Neural cell (in vitro differentiated cells): ENCODE results near the gene ABCG2. TPM values are rescaled to one million over a fixed set of nuclear protein-coding genes. Genes with fewer than 3 reads are reported as not detected.

Source experiments
- H2AFZ ChIP-seq: fragments of 200-600, 300-800 bp; sonication (generic), shearing (Covaris generic); 2 replicates; pipeline ENCODE4 v1.6.0; 2014; ENCODE audit warnings: low read depth, mild to moderate bottlenecking, antibody characterized with exemption, low read length, moderate library complexity
- H3F3A ChIP-seq: fragments of 200-600 bp; shearing (Covaris generic); 2 replicates; pipeline ENCODE4 v1.6.1; 2016; ENCODE audit warnings: mild to moderate bottlenecking, moderate library complexity, mixed read lengths, antibody characterized with exemption, low read length; ENCODE audit not compliant: insufficient read depth, poor library complexity, severe bottlenecking
- H3K27ac ChIP-seq: fragments of 200-600, 300-800 bp; sonication (generic), shearing (Covaris generic); 2 replicates; pipeline ENCODE4 v1.5.1; 2014; ENCODE audit warnings: mild to moderate bottlenecking, low read length, moderate library complexity
- H3K27me3 ChIP-seq: fragments of 300-800, 200-600 bp; sonication (generic), shearing (Covaris generic); 2 replicates; pipeline ENCODE4 v1.6.0; 2014; ENCODE audit warnings: mild to moderate bottlenecking, low read depth, low read length, moderate library complexity; ENCODE audit not compliant: insufficient read depth
- H3K36me3 ChIP-seq: fragments of 300-800, 200-600 bp; sonication (generic), shearing (Covaris generic); 2 replicates; pipeline ENCODE4 v1.5.1; 2014; ENCODE audit warnings: mild to moderate bottlenecking, antibody characterized with exemption, low read length, moderate library complexity; ENCODE audit not compliant: insufficient read depth
- H3K4me2 ChIP-seq: fragments of 300-800, 200-600 bp; sonication (generic), shearing (Covaris generic); 2 replicates; pipeline ENCODE4 v1.6.0; 2014; ENCODE audit warnings: mild to moderate bottlenecking, low read length
- H3K4me3 ChIP-seq: fragments of 300-800, 200-600 bp; sonication (generic), shearing (Covaris generic); 2 replicates; pipeline ENCODE4 v1.5.1; 2014; ENCODE audit warnings: mild to moderate bottlenecking, low read length, moderate library complexity
- H3K79me2 ChIP-seq: fragments of 200-600 bp; shearing (Covaris generic); replicated peaks from 2 replicates; pipeline ENCODE4 v1.6.0; 2014; ENCODE audit warnings: mild to moderate bottlenecking, low read length, moderate library complexity; ENCODE audit not compliant: insufficient read depth
- H3K9ac ChIP-seq: fragments of 300-800, 200-600 bp; sonication (generic), shearing (Covaris generic); 2 replicates; pipeline ENCODE4 v1.6.1; 2016; ENCODE audit warnings: mild to moderate bottlenecking, low read length, mixed read lengths
- H3K9me2 ChIP-seq: fragments of 200-600 bp; shearing (Covaris generic); 2 replicates; pipeline ENCODE4 v1.6.1; 2016; ENCODE audit warnings: mild to moderate bottlenecking, low read length, mixed read lengths; ENCODE audit not compliant: insufficient read depth
- H3K9me3 ChIP-seq: fragments of 200-600, 300-800 bp; sonication (generic), shearing (Covaris generic); 2 replicates; pipeline ENCODE4 v1.6.1; 2016; ENCODE audit warnings: mild to moderate bottlenecking, mixed run types, low read length, moderate library complexity, mixed read lengths
- H4K20me1 ChIP-seq: fragments of 200-600 bp; shearing (Covaris generic); 2 replicates; pipeline ENCODE4 v1.6.1; 2016; ENCODE audit warnings: mild to moderate bottlenecking, mixed run types; ENCODE audit not compliant: insufficient read depth
- CTCF ChIP-seq: fragments of 450-650 bp; IDR thresholded peaks from 2 replicates; pipeline ENCODE4 v1.5.1; 2014; ENCODE audit warnings: antibody characterized with exemption, mild to moderate bottlenecking, moderate library complexity; ENCODE audit not compliant: poor library complexity, severe bottlenecking
- EP300 ChIP-seq: fragments of 450-650 bp; conservative IDR thresholded peaks from 2 replicates; pipeline ENCODE4 v1.6.1; 2014; ENCODE audit warnings: antibody characterized with exemption, mild to moderate bottlenecking, moderate library complexity; ENCODE audit not compliant: poor library complexity, severe bottlenecking
- EZH2 ChIP-seq: fragments of 200-600, 300-800 bp; shearing (Covaris generic), sonication (generic); IDR thresholded peaks from 2 replicates; pipeline ENCODE4 v1.6.1; 2014; ENCODE audit warnings: antibody characterized with exemption, low read length, borderline replicate concordance, mild to moderate bottlenecking; ENCODE audit not compliant: insufficient read depth, poor library complexity, severe bottlenecking
- MXI1 ChIP-seq: fragments of 450-650 bp; conservative IDR thresholded peaks from 2 replicates; pipeline ENCODE4 v1.6.1; 2014; ENCODE audit warnings: antibody characterized with exemption, mild to moderate bottlenecking; ENCODE audit not compliant: poor library complexity, severe bottlenecking
- POLR2AphosphoS5 ChIP-seq: IDR thresholded peaks from 2 replicates; pipeline ENCODE4 v1.6.1; 2012
- RAD21 ChIP-seq: fragments of 450-650 bp; conservative IDR thresholded peaks from 2 replicates; pipeline ENCODE4 v1.6.1; 2014; ENCODE audit warnings: antibody characterized with exemption, mild to moderate bottlenecking, moderate library complexity
- SMC3 ChIP-seq: fragments of 450-650 bp; conservative IDR thresholded peaks from 2 replicates; pipeline ENCODE4 v1.6.1; 2014; ENCODE audit warnings: antibody characterized with exemption, mild to moderate bottlenecking, moderate library complexity; ENCODE audit not compliant: poor library complexity
- TAF1 ChIP-seq: IDR thresholded peaks from 2 replicates; pipeline ENCODE4 v1.6.1; 2012; ENCODE audit warnings: low read depth
- polyA plus RNA-seq: library from polyadenylated mRNA; depleted of rRNA; stranded (reverse); fragments of >200 nt; gene quantifications from 2 replicates; pipeline ENCODE4 v1.2.3, GENCODE V29; 2014
- TF ChIP-seq, protein P1 (sequence below): IDR thresholded peaks from 2 replicates; pipeline ENCODE4 v1.6.1; 2012; ENCODE audit warnings: borderline replicate concordance

The ABCG2 gene
- polyA plus RNA-seq, 1 donor from 2014 or later: not detected

- Histone ChIP-seq H3K36me3 (no peaks in the 10 kb centered on the region), H3K4me2 (no peak overlapping the region), H3K79me2 (no peaks in the 10 kb centered on the region), H3K9ac (no peak overlapping the region), H2AFZ (no peak overlapping the region), H3K9me2 (no peaks in the 10 kb centered on the region), H3K27me3 (no peaks in the 10 kb centered on the region), H3F3A (no peaks in the 10 kb centered on the region), H3K9me3 (no peaks in the 10 kb centered on the region), H4K20me1 (no peaks in the 10 kb centered on the region), H3K27ac (no peak overlapping the region), H3K4me3 (no peak overlapping the region)
- TF ChIP-seq EZH2: no peak
- no peak for TF ChIP-seq RAD21
- no peak for TF ChIP-seq EP300
- no peak for TF ChIP-seq MXI1
- no peak for TF ChIP-seq CTCF
- TF ChIP-seq, protein P1, sequence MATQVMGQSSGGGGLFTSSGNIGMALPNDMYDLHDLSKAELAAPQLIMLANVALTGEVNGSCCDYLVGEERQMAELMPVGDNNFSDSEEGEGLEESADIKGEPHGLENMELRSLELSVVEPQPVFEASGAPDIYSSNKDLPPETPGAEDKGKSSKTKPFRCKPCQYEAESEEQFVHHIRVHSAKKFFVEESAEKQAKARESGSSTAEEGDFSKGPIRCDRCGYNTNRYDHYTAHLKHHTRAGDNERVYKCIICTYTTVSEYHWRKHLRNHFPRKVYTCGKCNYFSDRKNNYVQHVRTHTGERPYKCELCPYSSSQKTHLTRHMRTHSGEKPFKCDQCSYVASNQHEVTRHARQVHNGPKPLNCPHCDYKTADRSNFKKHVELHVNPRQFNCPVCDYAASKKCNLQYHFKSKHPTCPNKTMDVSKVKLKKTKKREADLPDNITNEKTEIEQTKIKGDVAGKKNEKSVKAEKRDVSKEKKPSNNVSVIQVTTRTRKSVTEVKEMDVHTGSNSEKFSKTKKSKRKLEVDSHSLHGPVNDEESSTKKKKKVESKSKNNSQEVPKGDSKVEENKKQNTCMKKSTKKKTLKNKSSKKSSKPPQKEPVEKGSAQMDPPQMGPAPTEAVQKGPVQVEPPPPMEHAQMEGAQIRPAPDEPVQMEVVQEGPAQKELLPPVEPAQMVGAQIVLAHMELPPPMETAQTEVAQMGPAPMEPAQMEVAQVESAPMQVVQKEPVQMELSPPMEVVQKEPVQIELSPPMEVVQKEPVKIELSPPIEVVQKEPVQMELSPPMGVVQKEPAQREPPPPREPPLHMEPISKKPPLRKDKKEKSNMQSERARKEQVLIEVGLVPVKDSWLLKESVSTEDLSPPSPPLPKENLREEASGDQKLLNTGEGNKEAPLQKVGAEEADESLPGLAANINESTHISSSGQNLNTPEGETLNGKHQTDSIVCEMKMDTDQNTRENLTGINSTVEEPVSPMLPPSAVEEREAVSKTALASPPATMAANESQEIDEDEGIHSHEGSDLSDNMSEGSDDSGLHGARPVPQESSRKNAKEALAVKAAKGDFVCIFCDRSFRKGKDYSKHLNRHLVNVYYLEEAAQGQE: no peak
- no peak for TF ChIP-seq TAF1
- no peak for TF ChIP-seq POLR2AphosphoS5
- TF ChIP-seq SMC3: no peak
Measured at GRCh38 chr4:88102026-88102425, 56.4 kb downstream of the ABCG2 start.

DNA sequence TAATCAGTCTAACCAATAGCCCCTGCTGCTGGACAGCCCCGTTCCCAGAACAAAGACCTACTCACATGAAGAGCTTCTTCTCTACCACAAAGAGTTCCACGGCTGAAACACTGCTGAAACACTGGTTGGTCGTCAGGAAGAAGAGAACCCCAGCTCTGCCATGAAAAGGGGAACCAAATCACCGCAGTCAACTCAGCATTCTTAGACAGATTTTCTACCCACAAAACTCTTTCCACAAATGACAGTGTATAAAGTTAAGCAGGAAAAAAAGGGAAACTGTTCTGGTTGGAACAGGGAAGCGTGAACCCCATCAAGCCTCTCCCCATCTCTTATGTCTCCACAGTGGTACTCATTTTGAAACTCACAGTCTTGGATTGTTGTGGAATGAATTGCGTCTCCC is 57.3 kb downstream of the ABCG2 start:
- TF ChIP-seq, protein P1: no peak
- TF ChIP-seq TAF1 (no peak), SMC3 (no peak), RAD21 (no peak), POLR2AphosphoS5 (no peak), MXI1 (no peak), EP300 (no peak), CTCF (no peak), EZH2 (no peak)
- no peaks in the 10 kb centered on the region for H3F3A ChIP-seq

More for the DNA sequence above, 57.3 kb downstream of the ABCG2 start:
- Histone ChIP-seq H3K4me2 (no peak overlapping the region), H3K9me2 (no peaks in the 10 kb centered on the region), H3K79me2 (no peaks in the 10 kb centered on the region), H3K27me3 (no peaks in the 10 kb centered on the region), H3K36me3 (no peaks in the 10 kb centered on the region), H3K4me3 (no peak overlapping the region), H3K27ac (no peak overlapping the region), H2AFZ (no peak overlapping the region), H4K20me1 (no peaks in the 10 kb centered on the region), H3K9me3 (no peaks in the 10 kb centered on the region), H3K9ac (no peak overlapping the region)
